Measurements from ENCODE around the gene FGD5. TPM values are rescaled to one million over a fixed set of nuclear protein-coding genes. Genes with fewer than 3 reads are reported as not detected.

Gene FGD5
- total and polyA plus RNA-seq, 9 of the 15 experiments (the other 6 are each of a cell fraction or from before 2014, with no cell fraction given): 0.18 TPM; not detected in 8

DNA sequence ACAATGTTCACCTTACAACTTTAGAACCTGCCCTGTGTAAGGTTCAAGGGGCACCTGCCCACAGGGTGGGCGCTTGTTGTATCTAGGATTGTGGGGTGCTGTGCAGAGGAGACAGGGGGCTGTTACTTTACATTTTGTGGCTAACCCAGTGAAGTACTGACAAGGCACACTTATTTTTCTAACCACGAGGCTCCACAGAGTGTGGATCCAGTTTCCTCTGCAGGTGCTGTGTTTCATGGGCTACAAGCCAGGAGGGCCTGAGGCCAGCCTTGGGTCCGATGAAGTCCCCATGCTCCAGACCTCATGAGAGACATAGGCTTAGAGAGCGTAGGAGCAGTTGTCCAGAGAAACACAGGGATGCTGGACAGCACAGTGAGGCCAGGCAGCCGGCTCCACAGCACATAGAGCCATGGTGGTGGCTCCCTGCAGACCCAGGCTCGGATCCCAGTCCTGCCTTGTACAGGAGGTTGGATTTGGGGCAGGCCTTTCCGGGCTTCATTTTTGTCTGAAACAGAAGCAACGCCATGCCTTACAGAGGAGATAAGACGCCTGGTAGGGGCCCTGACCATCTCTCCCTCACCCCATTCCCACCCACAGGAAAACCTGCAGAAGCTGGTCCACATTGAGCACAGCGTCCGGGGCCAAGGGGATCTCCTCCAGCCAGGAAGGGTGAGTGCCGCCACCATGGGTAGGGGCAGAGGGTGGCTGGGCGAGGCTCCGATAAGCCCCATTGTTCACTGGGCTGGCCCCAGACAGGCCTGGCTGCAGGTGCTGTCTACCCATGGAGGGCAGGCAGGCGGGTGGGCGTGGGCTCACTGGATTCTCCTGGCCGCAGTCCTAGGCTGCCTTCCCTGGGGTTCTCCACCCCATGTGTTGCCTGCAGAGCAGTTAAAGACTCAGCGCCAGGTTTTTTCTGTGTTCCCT is 88.5 kb downstream of the FGD5 start:
- Histone ChIP-seq H3K27ac (ENCODE audit: extremely low read depth, low read depth, low read length) (no peak overlapping the region), H3K9ac (ENCODE audit: insufficient read depth in 1 of 2, low read depth in 2 of 2, low read length in 2 of 2) (no peak overlapping the region), H2AFZ (ENCODE audit: low read depth, low read length) (no peak overlapping the region), H4K20me1 (replicated peaks; ENCODE audit: control insufficient read depth, insufficient read depth, low read length) (no peaks in the 10 kb centered on the region; the same call in 1 of the 2 replicates), H3K9me1 (ENCODE audit: control insufficient read depth, insufficient read depth, low read length) (no peaks in the 10 kb centered on the region), H3K9me3 (replicated peaks; ENCODE audit: control insufficient read depth, insufficient read depth, low read depth, low read length) (peaks cover 4% of the 10 kb centered on the region; the same call in 1 of the 2 replicates), H3K4me3 (no peak overlapping the region), H3K4me2 (ENCODE audit: insufficient read depth, low read length) (no peak overlapping the region), H3K27me3 (ENCODE audit: control insufficient read depth in 2 of 2, insufficient read depth in 2 of 2, low read length in 2 of 2) (peaks cover 15 to 53% of the 10 kb centered on the region in 2 experiments; a peak in 4 of 5 replicates), H3K79me2 (ENCODE audit: control insufficient read depth, insufficient read depth, low read length) (no peaks in the 10 kb centered on the region), H3K4me1 (replicated peaks in 1 of 2; ENCODE audit: control insufficient read depth in 2 of 2, insufficient read depth in 2 of 2, low read length in 2 of 2) (no peaks in the 10 kb centered on the region), H3K36me3 (ENCODE audit: control insufficient read depth, insufficient read depth, low read length) (no peaks in the 10 kb centered on the region)
- no TSS peak for BruUV-seq (replicated peaks)
- ChIA-PET POLR2A (interaction anchor here (1.4 kb wide), 1 partner anchor 12 kb away, joined by 5 read pairs; no protein-coding TSS in a partner anchor), CTCF (ENCODE audit: low intra/inter-chr PET ratio) (no interaction called here)
- DNase-seq (ENCODE audit: extremely low read depth in 1 of 4, low spot score in 3 of 4) (no peak), FAIRE-seq (no peak), ATAC-seq (no peak)
- in situ Hi-C loops (cut with MboI) (loop anchor here (25.0 kb wide), 2 partner anchors 395 to 1245 kb away; no protein-coding TSS in a partner anchor), intact Hi-C loops (cut with micrococcal nuclease) (no loop called here)
- 2% methylated on average over 18 of the region's 18 CpGs for WGBS (ENCODE audit: insufficient coverage, low coverage, missing lambda C conversion rate)
- TF ChIP-seq ZNF785 (CRISPR knock-in tag; IDR thresholded peaks at IDR 0.05) (no peak), NFYB (IDR thresholded peaks at IDR 0.05; ENCODE audit: extremely low read depth, insufficient read length) (no peak), STAG1 (CRISPR knock-in tag; IDR thresholded peaks at IDR 0.05; ENCODE audit: borderline replicate concordance) (no peak), JUNB (CRISPR knock-in tag; conservative IDR thresholded peaks at IDR 0.05) (no peak), ZNF263 (CRISPR knock-in tag; IDR thresholded peaks at IDR 0.05; ENCODE audit: borderline replicate concordance) (no peak), RBM39 (optimal IDR thresholded peaks at IDR 0.05; ENCODE audit: low read depth, low read length) (no peak), HINFP (tag; conservative IDR thresholded peaks at IDR 0.05; ENCODE audit: low read depth) (no peak), FOXM1 (IDR thresholded peaks at IDR 0.05; ENCODE audit: low read depth) (no peak), FOXM1 (CRISPR knock-in tag; IDR thresholded peaks at IDR 0.05; ENCODE audit: low read depth) (no peak), YY1 (IDR thresholded peaks at IDR 0.05; ENCODE audit: borderline replicate concordance in 1 of 3, control insufficient read depth in 1 of 3, extremely low read depth in 1 of 3, insufficient read depth in 3 of 3, insufficient read length in 1 of 3, insufficient replicate concordance in 2 of 3, low read depth in 1 of 3, low read length in 2 of 3) (no peak), NELFE (IDR thresholded peaks at IDR 0.05; ENCODE audit: insufficient read depth, insufficient read length) (no peak)

Measured in K562 (cell line).